ENCODE results near the gene CASP4. TPM values are rescaled to one million over a fixed set of nuclear protein-coding genes. Genes with fewer than 3 reads are reported as not detected.

The CASP4 gene
- total RNA-seq, 6 experiments from 2014 or later, result 16.2 to 126 (median 74.8) TPM

DNA sequence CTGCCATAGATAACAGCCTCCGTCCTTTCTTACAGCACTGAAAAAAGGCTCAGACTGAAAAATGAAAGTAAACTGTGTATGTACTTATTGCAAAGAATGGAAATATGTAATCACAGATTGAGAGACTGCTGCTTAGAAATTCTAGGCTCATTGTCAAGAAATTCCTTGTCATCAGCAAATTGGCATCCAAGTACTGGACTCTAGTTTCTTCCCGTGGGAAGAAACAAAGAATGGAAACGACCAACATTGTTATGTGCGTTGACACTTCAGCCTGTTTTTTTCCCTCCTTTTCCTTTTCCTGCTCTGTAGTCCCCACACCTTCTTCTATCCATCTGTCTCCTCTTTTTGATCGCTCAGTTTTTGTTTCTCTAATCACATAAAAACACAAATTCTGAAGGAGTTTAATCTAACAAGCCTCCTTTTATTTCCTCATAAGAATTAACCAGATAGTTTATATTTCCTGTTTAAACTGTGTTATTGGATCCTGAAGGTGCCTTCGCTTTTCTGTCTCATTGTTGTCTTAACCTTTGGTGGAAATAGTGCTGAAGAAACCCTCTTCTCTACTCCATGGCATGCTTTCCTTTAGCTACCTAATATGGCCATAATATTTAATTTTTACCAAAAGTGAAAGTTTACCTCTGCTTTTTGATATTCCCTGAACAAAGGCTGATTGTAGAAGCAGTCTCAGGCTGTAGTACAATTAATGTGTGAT, 50.1 kb downstream of the CASP4 start:
- DNase-seq (no peak), ATAC-seq (peak; percentile 52 to 66 (median 64))
- TF ChIP-seq, protein P1, sequence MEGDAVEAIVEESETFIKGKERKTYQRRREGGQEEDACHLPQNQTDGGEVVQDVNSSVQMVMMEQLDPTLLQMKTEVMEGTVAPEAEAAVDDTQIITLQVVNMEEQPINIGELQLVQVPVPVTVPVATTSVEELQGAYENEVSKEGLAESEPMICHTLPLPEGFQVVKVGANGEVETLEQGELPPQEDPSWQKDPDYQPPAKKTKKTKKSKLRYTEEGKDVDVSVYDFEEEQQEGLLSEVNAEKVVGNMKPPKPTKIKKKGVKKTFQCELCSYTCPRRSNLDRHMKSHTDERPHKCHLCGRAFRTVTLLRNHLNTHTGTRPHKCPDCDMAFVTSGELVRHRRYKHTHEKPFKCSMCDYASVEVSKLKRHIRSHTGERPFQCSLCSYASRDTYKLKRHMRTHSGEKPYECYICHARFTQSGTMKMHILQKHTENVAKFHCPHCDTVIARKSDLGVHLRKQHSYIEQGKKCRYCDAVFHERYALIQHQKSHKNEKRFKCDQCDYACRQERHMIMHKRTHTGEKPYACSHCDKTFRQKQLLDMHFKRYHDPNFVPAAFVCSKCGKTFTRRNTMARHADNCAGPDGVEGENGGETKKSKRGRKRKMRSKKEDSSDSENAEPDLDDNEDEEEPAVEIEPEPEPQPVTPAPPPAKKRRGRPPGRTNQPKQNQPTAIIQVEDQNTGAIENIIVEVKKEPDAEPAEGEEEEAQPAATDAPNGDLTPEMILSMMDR (IDR thresholded peaks at IDR 0.05), result no peak
- no peak for TF ChIP-seq POLR2A (IDR thresholded peaks at IDR 0.05)
- Histone ChIP-seq H3K27me3 (no peaks in the 10 kb centered on the region), H3K4me3 (peak overlapping the region; percentile 6 to 35 (median 7)), H3K4me1 (no peaks in the 10 kb centered on the region), H3K27ac (peak overlapping the region; percentile 5 to 56 (median 48)), H3K36me3 (no peaks in the 10 kb centered on the region), H3K9me3 (no peaks in the 10 kb centered on the region)
- intact Hi-C loops (cut with DNase I), result no loop called here
- 25% methylated on average over 6 of the region's 6 CpGs for WGBS (ENCODE audit: insufficient coverage, low coverage, low lambda C conversion rate, missing lambda C conversion rate)

DNA sequence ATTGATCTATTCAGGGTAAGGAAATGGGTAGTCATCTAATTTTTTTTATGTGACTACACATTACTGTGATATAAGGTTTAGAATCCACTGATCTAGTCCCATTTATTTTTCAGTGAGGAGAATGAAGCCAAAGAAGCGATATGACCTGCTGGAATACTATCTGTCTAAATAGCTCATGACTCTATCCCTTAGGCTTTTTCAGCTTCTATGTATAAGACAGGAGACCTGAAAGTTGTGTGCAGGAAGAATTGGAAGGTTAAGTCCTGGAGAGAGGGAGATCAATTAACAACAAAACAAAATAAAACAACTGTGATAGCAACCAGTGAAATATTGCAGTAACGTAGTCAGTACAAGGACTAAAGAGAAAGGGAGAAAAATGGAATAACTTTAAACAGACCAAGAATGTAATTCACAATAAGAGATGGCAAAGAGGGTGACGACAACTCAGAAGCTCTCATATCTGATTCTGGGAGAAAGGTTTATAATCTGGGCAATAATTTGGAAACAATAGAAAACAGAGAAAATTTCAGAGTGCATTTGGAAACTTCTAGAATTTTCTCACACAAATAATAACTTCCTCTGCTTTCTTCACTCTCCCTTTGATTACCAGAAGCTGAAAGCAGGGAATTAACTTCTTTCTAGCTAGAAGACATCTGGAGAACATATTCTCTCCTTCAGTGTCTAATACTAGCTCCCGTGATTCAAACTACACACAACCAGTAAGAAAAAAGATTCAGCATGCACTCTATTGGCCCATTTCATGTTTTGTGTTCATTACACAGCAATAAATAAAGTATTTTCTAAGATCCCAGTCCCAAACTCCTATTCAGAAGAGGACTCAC, 50.9 kb downstream of the CASP4 start:
- ATAC-seq (peak in 3 of 4 donors; percentile 18 to 40 (median 36)), DNase-seq (no peak)
- peak overlapping the region; percentile 6 to 35 (median 7) for H3K4me3 ChIP-seq
- peak overlapping the region; percentile 5 to 56 (median 48) for H3K27ac ChIP-seq
- intact Hi-C loops (cut with DNase I), result no loop called here
- H3K36me3 ChIP-seq, result no peaks in the 10 kb centered on the region
- TF ChIP-seq, protein P1 (IDR thresholded peaks at IDR 0.05), result no peak
- no peak for TF ChIP-seq POLR2A (IDR thresholded peaks at IDR 0.05)
- H3K4me1 ChIP-seq, result no peaks in the 10 kb centered on the region
- H3K27me3 ChIP-seq, result no peaks in the 10 kb centered on the region
- 32% methylated on average over 4 of the region's 4 CpGs for WGBS (ENCODE audit: insufficient coverage, low coverage, low lambda C conversion rate, missing lambda C conversion rate)
- no peaks in the 10 kb centered on the region for H3K9me3 ChIP-seq

DNA sequence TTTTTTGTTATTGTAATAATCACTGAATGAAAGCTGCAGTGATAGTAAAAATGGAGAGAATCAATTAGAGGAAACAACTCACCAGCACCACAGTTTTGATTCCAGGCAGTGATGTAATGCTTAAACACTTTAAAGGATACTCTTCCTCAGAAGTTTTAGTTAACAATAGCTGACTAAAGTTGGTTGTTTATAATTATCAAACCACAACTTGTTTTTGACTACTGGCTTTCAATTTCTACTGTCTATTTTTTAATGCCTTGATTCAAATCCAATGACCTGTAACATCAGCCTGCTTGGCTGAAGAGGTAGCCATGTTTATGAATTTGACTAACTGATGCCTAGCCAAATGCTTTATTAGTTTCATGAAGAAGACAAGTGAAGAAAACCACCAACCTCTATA, 51.9 kb downstream of the CASP4 start:
- TF ChIP-seq, protein P1 (IDR thresholded peaks at IDR 0.05), result no peak
- TF ChIP-seq POLR2A (IDR thresholded peaks at IDR 0.05), result no peak
- Histone ChIP-seq H3K27me3 (no peaks in the 10 kb centered on the region), H3K36me3 (no peaks in the 10 kb centered on the region), H3K4me3 (no peak overlapping the region), H3K27ac (peak overlapping the region in 1 of 3 donors; percentile 56), H3K9me3 (no peaks in the 10 kb centered on the region), H3K4me1 (no peaks in the 10 kb centered on the region)
- DNase-seq (no peak), ATAC-seq (no peak)
- intact Hi-C loops (cut with DNase I), result no loop called here

GRCh38 chr11:104912102-104912501, 56.3 kb downstream of the CASP4 start:
- Histone ChIP-seq H3K27me3 (no peaks in the 10 kb centered on the region), H3K27ac (no peak overlapping the region), H3K9me3 (no peaks in the 10 kb centered on the region), H3K4me3 (no peak overlapping the region), H3K36me3 (no peaks in the 10 kb centered on the region), H3K4me1 (no peaks in the 10 kb centered on the region)
- 68% methylated on average over 3 of the region's 3 CpGs for WGBS (ENCODE audit: insufficient coverage, low coverage, low lambda C conversion rate, missing lambda C conversion rate)
- intact Hi-C loops (cut with DNase I), result no loop called here
- ATAC-seq (no peak), DNase-seq (no peak)
- TF ChIP-seq, protein P1 (IDR thresholded peaks at IDR 0.05), result no peak
- TF ChIP-seq POLR2A (IDR thresholded peaks at IDR 0.05), result no peak
